Sigmoid colon (tissue), 4 donors: ENCODE measurements around the gene GPS1.
A peak's percentile ranks its signal among the peaks of the same experiment; 100 is the strongest.

ENCODE experiments used
- CTCF ChIP-seq, 4 experiments: fragments of 450-650 bp in 3 of 4; fragments of 200-600 bp in 1 of 4; IDR thresholded peaks; one replicate each; pipeline ENCODE4 v1.5.1; 2016 to 2019; ENCODE audit warnings: antibody characterized with exemption in 4 of 4, mild to moderate bottlenecking in 3 of 4, moderate library complexity in 2 of 4
- POLR2A ChIP-seq, 2 donors: fragments of 450-650 bp; IDR thresholded peaks; one replicate each; pipeline ENCODE4 v1.6.1; 2016; ENCODE audit warnings: antibody characterized with exemption in 2 of 2, mild to moderate bottlenecking in 2 of 2, moderate library complexity in 2 of 2
- POLR2AphosphoS5 ChIP-seq, 4 donors: sonication (generic); formaldehyde crosslinking; IDR thresholded peaks; one replicate each; pipeline ENCODE4 v1.6.1; 2017; ENCODE audit warnings: antibody characterized with exemption in 4 of 4

GRCh38 chr17:82051776-82052637 lies at the start of gene GPS1, which contains the start of gene RFNG:
- TF ChIP-seq CTCF (IDR thresholded peaks at IDR 0.05), result no peak
- TF ChIP-seq POLR2A (IDR thresholded peaks at IDR 0.05), result no peak
- TF ChIP-seq POLR2AphosphoS5 (IDR thresholded peaks at IDR 0.05), result peak; percentile 22 to 83 (median 62)
